ENCODE results near the gene PHACTR3.

DNA sequence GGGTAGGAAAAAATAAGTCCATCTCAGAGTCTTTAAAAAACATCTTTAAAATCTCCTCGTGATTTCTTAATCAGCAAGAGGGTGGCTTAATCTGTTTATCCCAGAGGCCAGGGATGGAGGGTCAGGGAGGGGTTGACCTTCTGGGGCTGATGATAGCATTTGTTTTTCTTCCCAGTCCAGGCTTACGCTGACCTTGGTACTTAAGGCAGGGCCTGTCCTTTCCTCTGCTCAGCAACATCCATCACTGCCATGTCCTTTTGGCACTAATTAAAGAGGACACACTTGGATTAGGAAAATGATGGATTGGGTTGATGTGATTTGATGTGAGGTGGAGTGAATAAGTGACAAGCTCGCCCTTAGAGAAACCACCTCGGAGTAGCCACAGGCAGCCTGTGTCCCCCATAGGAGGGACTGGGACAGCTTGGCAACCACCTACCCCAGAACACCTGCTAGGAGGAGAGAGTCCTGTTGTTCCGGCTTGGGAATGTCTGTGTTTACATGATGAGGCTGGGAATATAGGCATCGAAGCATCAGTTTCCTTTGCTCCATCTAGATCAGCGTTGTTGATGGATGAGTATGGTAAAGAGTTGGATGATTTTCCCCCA, 44.2 kb downstream of the PHACTR3 start:
- TF ChIP-seq CTCF (IDR thresholded peaks at IDR 0.05) (no peak), POLR2AphosphoS5 (IDR thresholded peaks at IDR 0.05) (no peak), POLR2A (IDR thresholded peaks at IDR 0.05) (no peak), EP300 (IDR thresholded peaks at IDR 0.05) (no peak)

Data from gastroesophageal sphincter (tissue), 3 donors.